Peyer's patch (tissue), 4 donors: ENCODE results near the gene JCAD. TPM values are rescaled to one million over a fixed set of nuclear protein-coding genes. Genes with fewer than 3 reads are reported as not detected.
A peak's percentile ranks its signal among the peaks of the same experiment; 100 is the strongest.

Experiments used
- DNase-seq, 3 donors: peaks; one replicate each; pipeline ENCODE4 v3.0.0-alpha.2; 2017 to 2019
- H3K27ac ChIP-seq, 4 donors: fragments of 200-600 bp; sonication (generic); one replicate each; pipeline ENCODE4 v1.5.1; 2016 to 2019
- H3K27me3 ChIP-seq, 2 donors: fragments of 200-600 bp; sonication (generic); one replicate each; pipeline ENCODE4 v1.5.1; 2019
- H3K36me3 ChIP-seq, 3 donors: fragments of 200-600 bp; sonication (generic); one replicate each; pipeline ENCODE4 v1.5.1; 2016 to 2019
- H3K4me1 ChIP-seq, 4 donors: fragments of 200-600 bp; sonication (generic); one replicate each; pipeline ENCODE4 v1.5.1; 2016 to 2019
- H3K4me3 ChIP-seq, 4 donors: fragments of 200-600 bp; sonication (generic); 1 replicate in 3 of 4; 2 replicates in 1 of 4; pipeline ENCODE4 v1.5.1; 2016 to 2019; ENCODE audit warnings: mild to moderate bottlenecking in 1 of 4
- H3K9me3 ChIP-seq, 4 donors: fragments of 200-600 bp; sonication (generic); one replicate each; pipeline ENCODE4 v1.5.1; 2016 to 2019; ENCODE audit warnings: mild to moderate bottlenecking in 1 of 4
- POLR2A ChIP-seq, 2 donors: fragments of 450-650 bp; IDR thresholded peaks; one replicate each; pipeline ENCODE4 v1.5.1; 2017; ENCODE audit warnings: antibody characterized with exemption in 2 of 2, mild to moderate bottlenecking in 2 of 2, moderate library complexity in 2 of 2
- total RNA-seq, 4 donors: library from RNA; depleted of rRNA; stranded (reverse); fragments of >200 nt; gene quantifications; one replicate each; pipeline ENCODE4 v1.1.0, GENCODE V29; 2016
- TF ChIP-seq, protein P1 (sequence below), 6 experiments: fragments of 450-650 bp in 4 of 6; fragments of 200-600 bp in 2 of 6; sonication (generic) in 1 of 6; IDR thresholded peaks; one replicate each; pipeline ENCODE4 v1.5.1; 2017 to 2019; ENCODE audit warnings: antibody characterized with exemption in 6 of 6, mild to moderate bottlenecking in 3 of 6, moderate library complexity in 1 of 6

The JCAD gene
- total RNA-seq, 4 donors from 2014 or later = 0.53 to 5.8 (median 2.6) TPM

DNA sequence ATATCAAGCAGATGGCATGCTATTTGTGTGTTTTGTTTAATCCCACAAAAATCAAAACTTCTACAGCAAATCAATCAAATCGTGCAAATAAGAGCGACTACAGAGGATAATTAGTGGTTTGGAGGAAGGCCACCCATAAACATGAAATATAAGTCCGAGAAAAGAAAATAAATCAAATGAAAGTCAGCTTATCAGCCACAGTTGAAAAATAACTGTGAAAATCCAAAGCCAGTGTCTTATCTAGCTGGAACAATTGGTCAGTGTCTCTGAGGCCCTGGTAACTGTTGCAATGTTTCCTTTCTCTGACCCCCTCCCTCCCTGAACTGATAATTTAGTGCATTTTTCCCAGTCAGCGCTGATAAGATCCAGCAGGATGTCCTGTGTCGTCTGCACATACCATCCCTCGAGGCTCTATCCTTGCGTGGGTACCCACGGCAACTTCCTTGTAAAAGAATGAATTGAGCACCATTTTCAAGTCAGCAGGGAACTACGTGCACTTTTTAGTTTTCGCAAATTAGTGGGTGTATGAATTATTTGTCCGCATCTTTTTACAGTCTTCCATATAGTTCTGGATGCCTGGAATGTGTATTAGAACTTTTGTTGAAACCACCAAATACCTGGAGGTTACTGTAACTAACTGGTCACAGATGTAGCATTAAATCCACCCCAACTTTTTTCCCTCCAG is 10.8 kb upstream of the JCAD start:
- H3K36me3 ChIP-seq = no peaks in the 10 kb centered on the region
- no peak overlapping the region for H3K27ac ChIP-seq
- no peaks in the 10 kb centered on the region for H3K27me3 ChIP-seq
- H3K4me1 ChIP-seq = no peaks in the 10 kb centered on the region
- no peaks in the 10 kb centered on the region for H3K9me3 ChIP-seq
- no peak overlapping the region for H3K4me3 ChIP-seq
- TF ChIP-seq, protein P1, sequence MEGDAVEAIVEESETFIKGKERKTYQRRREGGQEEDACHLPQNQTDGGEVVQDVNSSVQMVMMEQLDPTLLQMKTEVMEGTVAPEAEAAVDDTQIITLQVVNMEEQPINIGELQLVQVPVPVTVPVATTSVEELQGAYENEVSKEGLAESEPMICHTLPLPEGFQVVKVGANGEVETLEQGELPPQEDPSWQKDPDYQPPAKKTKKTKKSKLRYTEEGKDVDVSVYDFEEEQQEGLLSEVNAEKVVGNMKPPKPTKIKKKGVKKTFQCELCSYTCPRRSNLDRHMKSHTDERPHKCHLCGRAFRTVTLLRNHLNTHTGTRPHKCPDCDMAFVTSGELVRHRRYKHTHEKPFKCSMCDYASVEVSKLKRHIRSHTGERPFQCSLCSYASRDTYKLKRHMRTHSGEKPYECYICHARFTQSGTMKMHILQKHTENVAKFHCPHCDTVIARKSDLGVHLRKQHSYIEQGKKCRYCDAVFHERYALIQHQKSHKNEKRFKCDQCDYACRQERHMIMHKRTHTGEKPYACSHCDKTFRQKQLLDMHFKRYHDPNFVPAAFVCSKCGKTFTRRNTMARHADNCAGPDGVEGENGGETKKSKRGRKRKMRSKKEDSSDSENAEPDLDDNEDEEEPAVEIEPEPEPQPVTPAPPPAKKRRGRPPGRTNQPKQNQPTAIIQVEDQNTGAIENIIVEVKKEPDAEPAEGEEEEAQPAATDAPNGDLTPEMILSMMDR (IDR thresholded peaks at IDR 0.05) = no peak
- no peak for TF ChIP-seq POLR2A (IDR thresholded peaks at IDR 0.05)
- DNase-seq = no peak

DNA sequence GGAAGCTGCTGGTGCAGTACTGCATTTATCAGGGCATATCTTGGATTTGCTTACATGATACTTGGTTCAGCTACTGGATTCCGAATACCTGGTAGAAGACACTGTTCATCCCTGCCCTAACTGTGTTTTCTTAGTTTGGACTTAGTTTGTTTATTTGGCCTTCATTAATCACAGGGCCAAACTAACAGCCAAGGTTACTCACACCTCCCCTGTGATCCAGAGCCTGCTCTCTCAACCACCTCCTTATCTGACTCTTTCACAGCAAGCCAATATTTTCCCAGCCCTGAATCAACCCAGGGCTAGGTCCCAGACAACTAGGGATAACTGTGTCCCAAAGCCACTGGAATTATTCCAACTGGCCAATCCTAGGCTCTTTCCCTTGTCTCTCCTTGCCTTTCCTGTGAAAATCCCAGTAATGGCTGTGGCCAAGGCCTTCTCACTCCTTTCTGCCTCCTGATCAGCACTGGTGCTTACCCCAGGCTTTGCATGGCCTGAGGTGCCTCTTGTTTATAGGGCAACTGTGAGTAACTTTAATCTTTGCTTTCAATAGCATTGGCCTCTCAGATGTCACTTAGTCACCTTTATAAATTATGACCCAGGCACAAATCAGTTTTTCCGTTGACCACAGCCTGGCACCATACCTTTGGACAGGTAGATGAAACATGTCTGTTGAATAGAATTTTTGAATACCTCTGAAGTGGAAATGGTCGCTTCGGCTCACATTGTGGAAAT is 9.3 kb upstream of the JCAD start:
- TF ChIP-seq, protein P1 (IDR thresholded peaks at IDR 0.05) = no peak
- no peak for TF ChIP-seq POLR2A (IDR thresholded peaks at IDR 0.05)
- H3K9me3 ChIP-seq = no peaks in the 10 kb centered on the region
- no peaks in the 10 kb centered on the region for H3K36me3 ChIP-seq
- H3K27me3 ChIP-seq = no peaks in the 10 kb centered on the region
- H3K4me1 ChIP-seq = no peaks in the 10 kb centered on the region
- no peak for DNase-seq
- H3K4me3 ChIP-seq = no peak overlapping the region
- H3K27ac ChIP-seq = no peak overlapping the region

DNA sequence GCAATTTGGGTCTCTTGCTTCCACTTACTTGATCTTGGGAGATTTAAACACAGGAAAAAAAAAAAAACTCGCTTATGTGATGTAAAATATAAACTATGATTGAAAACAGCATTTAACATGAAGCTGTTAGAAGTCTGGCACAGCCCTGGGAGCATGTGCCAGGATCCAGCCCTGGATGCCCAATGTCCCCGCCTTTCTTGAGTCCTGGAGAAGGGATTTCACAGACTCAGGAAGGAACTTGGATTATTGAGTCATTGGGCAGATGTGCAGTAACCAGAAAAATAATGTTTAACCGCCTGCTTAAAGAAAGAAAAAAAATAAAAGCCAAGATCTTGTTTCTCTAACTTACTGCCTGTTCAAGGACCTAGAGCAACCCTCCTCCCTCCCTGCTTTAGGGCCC is 3.7 kb upstream of the JCAD start:
- Histone ChIP-seq H3K4me1 (peaks cover 0 to 6% (median 2%) of the 10 kb centered on the region in 4 donors), H3K9me3 (no peaks in the 10 kb centered on the region), H3K27me3 (peaks cover 0 to 7% of the 10 kb centered on the region in 2 donors), H3K27ac (no peak overlapping the region), H3K36me3 (no peaks in the 10 kb centered on the region), H3K4me3 (no peak overlapping the region)
- DNase-seq = no peak
- TF ChIP-seq, protein P1 (IDR thresholded peaks at IDR 0.05) = no peak
- no peak for TF ChIP-seq POLR2A (IDR thresholded peaks at IDR 0.05)

DNA sequence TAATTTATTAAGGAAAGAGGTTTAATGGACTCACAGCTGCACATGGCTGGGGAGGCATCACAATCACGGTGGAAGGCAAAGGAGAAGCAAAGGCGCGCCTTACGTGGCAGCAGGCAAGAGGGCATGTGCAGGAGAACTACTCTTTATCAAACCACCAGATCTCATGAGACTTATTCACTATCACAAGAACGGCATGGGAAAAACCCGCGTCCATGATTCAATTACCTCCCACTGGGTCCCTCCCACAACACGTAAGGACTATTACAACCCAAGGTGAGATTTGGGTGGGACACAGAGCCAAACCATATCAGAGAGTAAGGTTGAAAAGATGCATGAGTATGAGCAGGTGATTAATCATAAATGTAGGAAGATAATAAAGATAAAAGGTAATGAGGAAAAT is 3.2 kb upstream of the JCAD start:
- H3K4me3 ChIP-seq = no peak overlapping the region
- H3K36me3 ChIP-seq = no peaks in the 10 kb centered on the region
- H3K9me3 ChIP-seq = no peaks in the 10 kb centered on the region
- H3K4me1 ChIP-seq = peaks cover 0 to 6% (median 2%) of the 10 kb centered on the region in 4 donors
- no peak overlapping the region for H3K27ac ChIP-seq
- no peak for TF ChIP-seq POLR2A (IDR thresholded peaks at IDR 0.05)
- no peak for DNase-seq
- H3K27me3 ChIP-seq = peaks cover 0 to 7% of the 10 kb centered on the region in 2 donors

DNA sequence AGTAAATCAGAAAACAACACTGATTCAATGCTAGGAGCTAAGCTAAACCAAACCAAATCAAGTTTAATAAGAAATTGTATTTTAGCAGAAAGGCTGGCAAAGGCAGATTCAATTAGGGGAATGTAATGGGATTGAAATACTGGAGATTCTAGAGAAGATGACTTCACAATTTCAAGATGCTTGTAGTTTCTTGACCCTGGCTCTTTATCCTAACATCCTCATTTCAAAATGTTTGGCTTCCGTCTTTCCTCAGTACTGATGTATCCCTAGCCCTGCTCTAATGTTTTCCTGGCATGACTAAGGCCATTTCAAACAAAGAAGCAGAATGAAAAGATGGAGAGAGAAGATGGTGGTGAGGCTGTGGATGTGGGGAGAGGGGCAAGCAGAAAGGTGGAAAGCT is 2.7 kb upstream of the JCAD start:
- peaks cover 0 to 7% of the 10 kb centered on the region in 2 donors for H3K27me3 ChIP-seq
- TF ChIP-seq, protein P1 (IDR thresholded peaks at IDR 0.05) = no peak
- no peak for TF ChIP-seq POLR2A (IDR thresholded peaks at IDR 0.05)
- no peaks in the 10 kb centered on the region for H3K36me3 ChIP-seq
- H3K4me1 ChIP-seq = peaks cover 0 to 6% (median 2%) of the 10 kb centered on the region in 4 donors
- H3K4me3 ChIP-seq = no peak overlapping the region
- H3K9me3 ChIP-seq = no peaks in the 10 kb centered on the region
- no peak for DNase-seq
- no peak overlapping the region for H3K27ac ChIP-seq

DNA sequence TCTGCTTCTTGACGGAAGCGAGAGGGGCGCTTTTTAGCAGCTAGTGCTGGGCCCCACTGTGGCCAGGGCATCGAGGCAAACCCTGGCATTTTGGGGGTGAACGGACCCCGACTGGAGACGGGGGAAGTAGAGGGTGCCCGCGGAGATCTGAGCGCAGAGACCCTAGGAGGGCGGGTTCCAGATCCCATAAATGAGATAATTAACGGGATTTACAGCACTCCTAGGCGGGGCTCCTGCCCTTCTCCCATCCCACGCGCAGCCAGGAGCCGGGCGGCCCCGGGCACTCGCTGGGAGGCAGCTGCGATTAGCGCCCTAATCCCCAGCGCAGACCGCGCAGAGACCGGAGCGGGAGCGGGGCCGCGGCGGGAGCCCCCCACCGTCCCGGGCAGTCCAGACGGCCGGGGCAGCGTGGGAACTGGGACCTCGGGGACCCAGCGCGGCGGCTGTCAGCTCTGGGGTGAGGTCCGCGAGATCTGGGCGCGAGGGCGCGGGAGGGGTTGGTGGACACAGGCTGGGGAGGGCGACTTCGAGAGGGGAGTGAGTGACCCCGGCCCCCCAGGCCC is 735 bp downstream of the JCAD start:
- H3K27me3 ChIP-seq = peaks cover 0 to 7% of the 10 kb centered on the region in 2 donors
- H3K9me3 ChIP-seq = no peaks in the 10 kb centered on the region
- TF ChIP-seq, protein P1 (IDR thresholded peaks at IDR 0.05) = no peak
- no peak for TF ChIP-seq POLR2A (IDR thresholded peaks at IDR 0.05)
- H3K27ac ChIP-seq = peak overlapping the region; percentile 9 to 79 (median 62)
- DNase-seq = no peak
- H3K4me3 ChIP-seq = peak overlapping the region; percentile 40 to 66 (median 60)
- no peaks in the 10 kb centered on the region for H3K36me3 ChIP-seq
- H3K4me1 ChIP-seq = peaks cover 0 to 6% (median 2%) of the 10 kb centered on the region in 4 donors
